Activated CD4-positive, alpha-beta T cell treated with anti-CD3 and anti-CD28 coated beads for 48 hours (primary cell): ENCODE results near the gene CCDC90B.
"Not testable (repeated sequence)": the region's sequence is repeated elsewhere in the genome, so short reads cannot be mapped to it uniquely, and the experiment has no call there.

ENCODE experiments used
- DNase-seq: peaks from one replicate; pipeline ENCODE4 v3.0.0-alpha.2; 2020

The CCDC90B gene

GRCh38 chr11:83285151-83285770 is 906 bp downstream of the CCDC90B start:
- DNase-seq, result no peak

- no peak for DNase-seq
Observed at GRCh38 chr11:83284501-83285150, 1.5 kb downstream of the CCDC90B start.

GRCh38 chr11:83282084-83282716 is 4.0 kb downstream of the CCDC90B start:
- DNase-seq, result no peak

GRCh38 chr11:83280256-83280655 is 5.9 kb downstream of the CCDC90B start:
- no peak for DNase-seq

GRCh38 chr11:83278351-83278750 is 7.8 kb downstream of the CCDC90B start:
- no peak for DNase-seq

DNA sequence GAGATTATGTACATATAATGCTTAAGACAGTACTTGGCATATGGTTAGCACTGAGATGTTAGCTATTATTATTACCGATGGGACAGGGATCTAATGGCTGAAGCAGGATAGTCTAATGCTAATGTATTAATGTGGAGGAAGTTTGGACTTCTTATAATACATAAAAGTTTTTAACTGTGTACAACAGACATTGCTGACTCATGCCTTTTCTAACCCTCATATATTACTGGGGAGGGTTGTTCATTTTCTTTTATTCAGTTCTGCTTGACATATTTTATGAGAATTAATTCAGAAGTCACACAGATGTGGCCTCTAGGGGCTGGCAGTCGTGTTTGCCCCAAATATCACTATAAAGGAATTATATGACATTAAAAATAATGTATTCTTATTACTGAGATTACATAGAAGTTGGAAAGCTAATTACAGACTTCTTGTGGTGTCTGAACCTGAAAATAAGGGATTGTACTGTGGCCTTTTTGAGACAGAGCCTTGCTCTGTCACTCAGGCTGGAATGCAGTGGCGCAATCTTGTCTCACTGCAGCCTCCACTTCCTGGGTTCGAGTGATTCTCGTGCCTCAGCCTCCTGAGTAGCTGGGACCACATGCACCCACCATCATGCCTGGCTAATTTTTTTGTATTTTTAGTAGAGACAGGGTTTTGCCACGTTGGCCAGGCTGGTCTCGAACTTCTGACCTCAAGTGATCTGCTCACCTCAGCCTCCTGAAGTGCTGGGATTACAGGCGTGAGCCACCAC is 10.1 kb downstream of the CCDC90B start:
- DNase-seq, result no peak

DNA sequence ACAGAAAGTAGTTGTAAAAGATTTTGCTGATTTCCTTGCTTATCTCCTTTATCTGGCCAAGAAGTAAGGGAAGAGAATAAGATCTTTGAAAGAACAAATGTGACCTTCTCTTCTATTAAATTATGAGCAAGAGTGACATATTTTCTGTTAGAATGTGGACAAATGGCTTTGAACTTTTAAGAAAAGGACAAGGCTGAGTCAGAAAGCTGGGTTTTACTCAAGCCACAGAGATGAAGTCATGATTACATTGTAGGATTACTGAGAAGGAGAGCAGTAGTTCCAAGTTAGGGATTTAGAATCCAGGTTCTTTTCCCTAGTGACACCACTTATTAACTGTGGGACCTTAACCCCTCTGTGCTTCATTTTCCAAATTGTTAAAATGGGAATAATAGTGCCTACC is 13.5 kb downstream of the CCDC90B start:
- no peak for DNase-seq

GRCh38 chr11:83271734-83272133 is 14.4 kb downstream of the CCDC90B start:
- DNase-seq, result not testable (repeated sequence)

DNA sequence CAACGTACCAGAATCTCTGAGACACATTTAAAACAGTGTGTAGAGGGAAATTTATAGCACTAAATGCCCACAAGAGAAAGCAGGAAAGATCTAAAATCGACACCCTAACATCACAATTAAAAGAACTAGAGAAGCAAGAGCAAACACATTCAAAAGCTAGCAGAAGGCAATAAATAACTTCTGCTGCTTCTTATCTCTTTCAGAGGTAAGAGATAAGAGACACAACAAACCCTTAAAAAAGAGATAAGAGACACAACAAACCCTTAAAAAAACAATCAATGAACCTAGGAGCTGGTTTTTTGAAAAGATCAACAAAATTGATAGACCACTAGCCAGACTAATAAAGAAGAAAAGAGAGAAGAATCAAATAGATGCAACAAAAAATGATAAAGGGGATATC is 17.1 kb downstream of the CCDC90B start:
- not testable (repeated sequence) for DNase-seq

GRCh38 chr11:83265331-83265730 is 20.8 kb downstream of the CCDC90B start:
- no peak for DNase-seq

GRCh38 chr11:83259559-83259958 is 26.6 kb downstream of the CCDC90B start:
- DNase-seq, result no peak

DNA sequence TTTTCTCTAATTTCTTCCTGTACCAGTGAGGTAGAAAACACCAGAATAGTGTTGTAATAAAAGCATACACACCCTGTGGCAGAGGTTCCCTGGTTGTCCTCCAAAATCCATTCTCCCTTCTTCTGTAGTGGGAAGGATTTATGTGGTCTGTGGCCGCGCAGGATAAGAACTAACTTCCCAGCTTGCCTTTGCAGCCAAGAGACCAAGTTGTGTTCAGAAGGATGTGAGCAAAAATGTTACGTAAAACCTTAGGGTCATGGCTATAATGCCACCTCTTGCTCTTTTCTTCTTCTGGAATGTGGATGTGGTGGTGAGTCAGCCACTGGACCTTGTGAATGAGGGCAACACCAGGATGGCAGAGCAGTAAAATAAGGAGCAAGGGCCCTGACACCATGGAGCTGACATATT is 28.4 kb downstream of the CCDC90B start:
- DNase-seq, result no peak

DNA sequence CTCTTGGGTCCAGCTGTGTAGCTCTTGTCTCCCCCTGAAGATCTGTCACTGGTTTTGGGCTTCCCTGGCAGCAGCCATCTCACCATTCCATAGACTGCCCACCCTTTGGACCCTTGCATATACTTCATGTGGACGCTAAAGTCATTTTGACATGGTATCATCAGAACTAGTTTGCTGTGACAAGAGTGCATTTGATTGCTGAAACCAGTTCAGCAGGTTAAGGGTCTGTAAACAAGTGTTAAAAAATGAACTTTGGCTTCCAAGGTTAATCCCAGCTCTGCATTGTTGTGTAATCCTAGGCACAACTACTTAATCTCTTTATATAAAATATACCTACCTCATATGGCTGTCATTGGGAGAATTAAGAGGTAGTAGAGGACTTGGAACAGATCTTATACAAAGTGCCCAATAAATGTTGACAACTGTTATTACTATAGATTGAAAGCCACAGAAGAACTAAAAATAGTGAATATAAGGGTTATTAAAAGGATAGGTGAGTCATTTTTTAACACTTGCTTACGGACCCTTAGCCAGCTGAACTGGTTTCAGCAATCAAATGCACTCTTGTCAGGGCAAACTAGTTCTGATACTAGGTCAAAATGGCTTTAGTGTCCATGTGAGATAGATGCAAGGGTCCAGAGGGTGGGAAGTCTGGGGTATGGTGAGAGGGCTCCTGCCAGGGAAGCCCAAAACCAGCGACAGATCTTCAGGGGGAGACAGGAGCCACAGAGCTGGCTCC is 29.4 kb downstream of the CCDC90B start:
- no peak for DNase-seq

GRCh38 chr11:83255366-83255765 is 30.8 kb downstream of the CCDC90B start:
- no peak for DNase-seq

- DNase-seq, result no peak
Observed at GRCh38 chr11:83252941-83253340, 33.2 kb downstream of the CCDC90B start.

- no peak for DNase-seq
Observed at GRCh38 chr11:83252266-83252665, 33.9 kb downstream of the CCDC90B start.

GRCh38 chr11:83249972-83250593 is 36.1 kb downstream of the CCDC90B start:
- DNase-seq, result no peak

DNA sequence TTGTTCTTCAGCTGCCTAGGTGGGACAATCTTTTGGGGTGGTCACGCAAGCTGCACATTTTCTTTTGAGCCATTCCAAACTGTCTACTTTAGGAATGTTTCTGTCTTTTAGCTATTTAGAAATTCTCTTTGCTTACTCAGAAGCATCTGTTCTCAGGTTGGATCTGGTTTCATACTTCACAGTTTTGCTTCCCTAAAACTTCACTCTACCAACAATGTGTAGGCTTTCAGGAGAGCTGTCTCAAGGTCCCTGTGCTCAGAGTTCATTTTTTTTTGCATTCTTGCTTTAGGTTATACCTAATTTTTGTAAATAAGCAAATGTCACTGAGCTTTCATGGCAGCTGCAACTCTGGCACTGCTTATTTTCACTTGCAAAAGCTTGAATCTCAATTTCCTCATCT is 36.7 kb downstream of the CCDC90B start:
- no peak for DNase-seq

DNA sequence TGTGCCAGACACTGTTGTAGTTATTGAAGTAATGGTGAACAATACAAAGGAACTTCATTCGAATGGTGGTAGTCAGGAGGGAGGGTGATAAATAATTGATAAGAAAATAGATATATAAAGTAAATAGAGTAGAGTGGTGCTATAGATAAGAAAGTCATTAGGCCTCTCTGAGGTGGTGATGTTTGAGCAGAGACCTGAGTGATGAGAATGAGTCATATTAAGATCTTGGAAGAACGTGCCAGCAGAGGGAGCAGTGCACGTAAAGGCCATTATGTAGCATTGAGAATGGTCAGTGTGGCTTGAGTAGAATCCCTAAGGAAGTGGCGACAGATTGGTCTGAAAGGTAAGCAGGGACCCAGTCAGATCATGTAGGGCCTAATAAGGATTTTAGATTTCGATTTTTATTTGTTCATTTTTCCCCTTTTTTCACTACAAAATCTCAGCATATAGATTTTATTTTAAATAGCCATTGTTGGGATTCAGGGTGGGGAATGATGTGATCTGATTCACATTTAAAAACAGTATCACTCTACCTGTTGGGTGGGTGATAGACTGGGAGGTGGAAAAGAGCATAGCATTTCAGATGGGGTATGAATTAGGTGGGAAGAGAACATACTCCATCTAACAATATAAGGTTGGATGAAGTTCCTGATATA is 44.7 kb downstream of the CCDC90B start:
- peak; percentile 17 for DNase-seq

DNA sequence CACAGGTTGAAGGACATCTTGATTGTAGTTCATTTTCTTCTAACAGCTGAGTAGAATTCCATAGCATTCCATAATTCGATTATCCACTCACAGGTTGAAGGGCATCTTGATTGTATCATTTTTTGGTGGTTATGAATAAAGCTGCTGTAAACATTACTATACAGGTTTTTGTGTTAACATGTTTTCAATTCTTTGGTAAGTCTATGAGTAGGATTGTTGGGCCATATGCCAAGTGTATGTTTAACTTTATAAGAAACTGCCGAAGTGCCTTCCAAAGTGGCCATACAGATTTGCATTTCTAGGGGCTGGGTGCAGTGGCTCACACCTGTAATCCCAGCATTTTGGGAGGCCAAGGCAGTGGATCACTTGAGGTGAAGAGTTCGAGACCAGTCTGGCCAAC is 48.1 kb downstream of the CCDC90B start:
- DNase-seq, result no peak

DNA sequence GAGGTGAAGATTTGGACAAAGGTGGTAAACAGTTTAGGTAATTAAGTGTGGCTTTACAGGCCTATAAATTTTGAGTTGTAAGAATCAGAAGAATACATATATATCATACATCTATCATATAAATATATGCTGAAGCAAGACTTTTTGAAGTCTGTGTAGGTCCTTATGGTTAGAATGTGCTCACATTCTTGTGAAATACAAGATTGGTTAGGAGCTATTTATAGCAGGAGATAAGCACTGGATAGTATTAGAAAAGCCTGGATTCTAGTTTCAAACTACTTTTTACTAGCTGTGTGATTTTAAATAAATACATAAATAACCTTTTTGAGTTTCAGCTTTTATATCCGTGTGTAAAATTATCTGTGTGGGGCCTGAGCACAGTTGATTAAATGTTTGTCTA is 50.3 kb downstream of the CCDC90B start:
- DNase-seq, result no peak

DNA sequence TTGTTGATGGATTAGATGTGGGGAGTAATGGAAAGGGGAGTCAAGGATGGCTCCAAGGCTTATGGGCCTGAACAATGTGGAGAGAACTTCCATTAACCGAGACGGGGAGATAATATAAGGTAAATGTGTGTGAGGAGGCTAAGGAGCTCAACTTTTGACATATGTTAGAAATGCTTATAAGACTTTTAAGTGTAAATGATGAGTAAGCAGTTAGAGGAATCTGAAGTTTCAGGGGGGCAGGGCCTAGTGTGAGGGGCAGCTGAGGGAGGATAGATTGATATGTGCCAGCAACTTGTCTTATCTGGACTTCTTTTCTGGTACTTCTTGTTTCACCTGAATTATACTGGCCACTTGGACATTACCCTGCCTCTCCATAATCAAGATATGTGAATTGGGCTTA is 62.7 kb downstream of the CCDC90B start:
- no peak for DNase-seq
